ENCODE measurements around the gene PLIN4.
"Not testable (repeated sequence)": the region's sequence is repeated elsewhere in the genome, so short reads cannot be mapped to it uniquely, and the experiment has no call there.

Gene PLIN4, protein sequence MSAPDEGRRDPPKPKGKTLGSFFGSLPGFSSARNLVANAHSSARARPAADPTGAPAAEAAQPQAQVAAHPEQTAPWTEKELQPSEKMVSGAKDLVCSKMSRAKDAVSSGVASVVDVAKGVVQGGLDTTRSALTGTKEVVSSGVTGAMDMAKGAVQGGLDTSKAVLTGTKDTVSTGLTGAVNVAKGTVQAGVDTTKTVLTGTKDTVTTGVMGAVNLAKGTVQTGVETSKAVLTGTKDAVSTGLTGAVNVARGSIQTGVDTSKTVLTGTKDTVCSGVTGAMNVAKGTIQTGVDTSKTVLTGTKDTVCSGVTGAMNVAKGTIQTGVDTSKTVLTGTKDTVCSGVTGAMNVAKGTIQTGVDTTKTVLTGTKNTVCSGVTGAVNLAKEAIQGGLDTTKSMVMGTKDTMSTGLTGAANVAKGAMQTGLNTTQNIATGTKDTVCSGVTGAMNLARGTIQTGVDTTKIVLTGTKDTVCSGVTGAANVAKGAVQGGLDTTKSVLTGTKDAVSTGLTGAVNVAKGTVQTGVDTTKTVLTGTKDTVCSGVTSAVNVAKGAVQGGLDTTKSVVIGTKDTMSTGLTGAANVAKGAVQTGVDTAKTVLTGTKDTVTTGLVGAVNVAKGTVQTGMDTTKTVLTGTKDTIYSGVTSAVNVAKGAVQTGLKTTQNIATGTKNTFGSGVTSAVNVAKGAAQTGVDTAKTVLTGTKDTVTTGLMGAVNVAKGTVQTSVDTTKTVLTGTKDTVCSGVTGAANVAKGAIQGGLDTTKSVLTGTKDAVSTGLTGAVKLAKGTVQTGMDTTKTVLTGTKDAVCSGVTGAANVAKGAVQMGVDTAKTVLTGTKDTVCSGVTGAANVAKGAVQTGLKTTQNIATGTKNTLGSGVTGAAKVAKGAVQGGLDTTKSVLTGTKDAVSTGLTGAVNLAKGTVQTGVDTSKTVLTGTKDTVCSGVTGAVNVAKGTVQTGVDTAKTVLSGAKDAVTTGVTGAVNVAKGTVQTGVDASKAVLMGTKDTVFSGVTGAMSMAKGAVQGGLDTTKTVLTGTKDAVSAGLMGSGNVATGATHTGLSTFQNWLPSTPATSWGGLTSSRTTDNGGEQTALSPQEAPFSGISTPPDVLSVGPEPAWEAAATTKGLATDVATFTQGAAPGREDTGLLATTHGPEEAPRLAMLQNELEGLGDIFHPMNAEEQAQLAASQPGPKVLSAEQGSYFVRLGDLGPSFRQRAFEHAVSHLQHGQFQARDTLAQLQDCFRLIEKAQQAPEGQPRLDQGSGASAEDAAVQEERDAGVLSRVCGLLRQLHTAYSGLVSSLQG (N-terminal part only)

DNA sequence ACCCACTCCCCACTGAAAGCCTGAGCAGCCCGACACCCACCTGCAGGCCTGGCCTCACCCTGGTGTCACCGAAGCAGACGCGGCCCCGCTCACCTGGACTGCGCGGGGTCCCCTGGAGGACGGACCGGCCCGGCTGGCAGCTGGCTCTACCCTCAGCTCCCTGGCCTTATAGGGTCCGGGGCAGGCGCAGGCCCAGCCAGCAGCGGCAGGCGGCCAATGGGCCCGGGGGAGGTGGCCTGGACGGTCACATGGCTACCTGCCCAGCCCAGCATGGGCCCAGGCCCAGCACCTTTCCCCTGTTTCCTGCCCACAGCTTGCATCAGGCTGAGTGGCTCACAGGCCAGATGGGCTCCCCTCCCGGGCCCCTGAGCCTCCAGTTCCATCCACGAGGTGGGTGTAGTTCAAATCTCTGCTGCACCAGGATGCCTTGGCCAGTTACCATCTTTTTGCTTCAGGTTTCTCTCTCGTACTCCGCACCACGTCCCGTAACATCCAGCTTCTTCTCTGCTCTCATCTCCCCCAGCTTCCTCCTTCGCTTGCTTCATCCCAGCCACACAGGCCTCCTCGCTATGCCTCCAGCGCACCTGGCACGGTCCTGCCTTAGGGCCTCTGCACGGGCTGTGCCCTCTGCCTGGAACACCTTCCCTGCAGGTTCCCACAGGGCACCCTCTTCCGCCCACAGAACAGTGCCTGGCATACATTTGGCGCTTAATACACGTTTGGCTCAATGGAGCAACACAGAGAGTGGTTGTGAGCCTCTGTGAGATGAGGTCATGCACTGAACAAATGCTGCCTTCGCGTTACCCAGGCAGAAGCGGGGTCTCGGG is at the start of gene PLIN4:
Gene PLIN4 (minus strand): TSS at position 142 of the 827 bp plus-strand sequence. CDS start 214 bp downstream, outside the sequence.
- no peak for DNase-seq

DNA sequence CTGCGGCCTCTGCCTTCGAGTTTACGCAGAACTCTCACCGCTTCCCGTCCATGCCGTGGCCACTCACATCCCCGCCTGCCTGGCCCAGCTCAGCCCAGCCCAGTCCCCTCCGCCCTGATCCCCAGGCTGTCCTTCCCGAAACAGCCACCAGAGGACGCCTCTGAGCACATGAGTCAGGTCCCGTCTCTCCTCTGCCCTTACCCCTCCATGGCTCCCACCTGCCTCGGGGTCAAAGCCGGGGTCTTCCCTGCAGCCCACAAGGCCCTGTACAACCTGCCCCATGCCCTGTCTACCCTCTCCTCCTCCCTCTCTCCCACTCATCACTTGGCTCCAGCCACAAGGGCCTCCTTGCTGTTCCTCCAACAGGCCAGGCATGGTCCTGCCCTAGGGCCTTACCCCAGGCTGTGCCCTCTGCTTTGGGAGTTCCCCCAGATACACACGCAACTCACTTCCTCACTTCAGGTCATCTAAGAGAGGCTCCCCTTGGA is 49.3 kb upstream of the PLIN4 start:
- DNase-seq, result no peak

DNA sequence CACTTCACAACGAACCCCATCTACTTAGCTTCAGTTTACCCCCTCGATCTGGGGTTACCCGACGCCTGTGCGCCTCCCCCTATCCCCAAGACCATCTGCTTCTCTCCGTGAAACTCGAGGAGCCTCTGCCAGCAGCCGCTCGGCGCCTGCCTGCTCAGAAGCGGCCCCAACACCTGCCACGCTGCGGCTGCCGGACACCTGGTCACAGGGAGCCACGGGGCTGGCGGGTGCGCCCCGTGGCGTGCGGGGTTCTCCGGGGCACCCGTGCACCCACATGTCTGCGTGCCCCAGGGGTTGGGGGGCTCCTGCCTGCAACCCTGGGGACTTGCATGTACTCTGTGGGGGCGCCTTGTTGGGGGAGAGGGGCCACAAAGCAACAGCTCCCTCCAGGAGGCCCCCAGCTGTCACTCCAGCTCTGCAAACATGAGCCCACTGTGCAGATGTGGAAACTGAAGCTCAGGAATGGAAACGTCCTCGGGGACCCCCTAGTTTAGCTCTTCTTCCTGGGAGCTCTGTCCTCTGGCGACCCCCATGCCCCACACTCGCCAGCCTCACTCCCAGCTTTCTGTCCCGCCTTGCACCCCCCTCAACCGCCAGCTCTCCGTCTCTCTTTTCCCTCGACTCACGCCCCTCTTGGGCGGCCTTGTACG is 48.2 kb upstream of the PLIN4 start:
- DNase-seq, result no peak

DNA sequence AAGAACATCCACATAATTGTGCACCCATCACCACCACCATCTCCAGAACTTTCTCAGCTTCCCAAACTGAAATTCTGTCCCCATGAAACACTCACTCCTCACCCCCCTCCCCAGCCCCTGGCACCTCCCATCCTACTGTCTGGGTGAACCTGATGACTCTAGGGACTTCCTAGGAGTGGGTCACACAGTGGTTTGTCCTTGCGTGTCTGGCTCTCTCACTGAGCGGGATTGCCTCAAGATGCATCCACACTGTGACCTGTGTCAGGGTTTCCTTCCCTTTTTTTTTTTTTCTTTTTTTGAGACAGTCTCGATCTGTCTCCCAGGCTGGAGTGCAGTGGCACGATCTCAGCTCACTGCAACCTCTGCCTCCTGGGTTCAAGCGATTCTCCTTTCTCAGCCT is 45.3 kb upstream of the PLIN4 start:
- DNase-seq, result not testable (repeated sequence)

DNA sequence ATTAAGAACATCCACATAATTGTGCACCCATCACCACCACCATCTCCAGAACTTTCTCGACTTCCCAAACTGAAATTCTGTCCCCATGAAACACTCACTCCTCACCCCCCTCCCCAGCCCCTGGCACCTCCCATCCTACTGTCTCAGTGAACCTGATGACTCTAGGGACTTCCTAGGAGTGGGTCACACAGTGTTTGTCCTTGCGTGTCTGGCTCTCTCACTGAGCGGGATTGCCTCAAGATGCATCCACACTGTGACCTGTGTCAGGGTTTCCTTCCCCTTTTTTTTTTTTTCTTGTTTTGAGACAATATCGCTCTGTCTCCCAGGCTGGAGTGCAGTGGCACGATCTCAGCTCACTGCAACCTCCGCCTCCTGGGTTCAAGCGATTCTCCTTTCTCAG is 43.8 kb upstream of the PLIN4 start:
- DNase-seq, result not testable (repeated sequence)

DNA sequence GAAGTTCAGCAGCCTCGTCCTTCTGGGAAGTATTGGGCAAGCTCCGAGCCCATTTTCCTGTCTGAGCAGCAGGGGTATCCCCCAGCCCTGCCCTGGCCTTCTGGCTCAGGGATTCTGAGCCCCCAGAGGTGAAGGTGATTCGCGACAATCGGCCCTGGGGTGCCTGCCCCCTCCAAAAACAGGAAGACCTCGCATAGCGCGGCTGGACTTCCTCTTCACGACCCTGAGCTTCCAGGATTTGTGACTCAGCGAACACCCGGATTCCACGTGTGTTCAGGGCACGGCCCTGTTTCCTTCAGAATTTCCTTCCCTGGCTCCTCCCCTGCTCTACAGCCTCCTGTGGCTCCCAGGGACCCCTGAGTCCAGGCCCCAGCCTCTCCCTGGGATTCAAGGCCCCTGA is 41.3 kb upstream of the PLIN4 start, which contains the start of gene SEMA6B:
Gene SEMA6B (minus strand): TSS at position 116 of the 400 bp plus-strand sequence. CDS start 1,227 bp downstream, outside the sequence.
- DNase-seq, result no peak

DNA sequence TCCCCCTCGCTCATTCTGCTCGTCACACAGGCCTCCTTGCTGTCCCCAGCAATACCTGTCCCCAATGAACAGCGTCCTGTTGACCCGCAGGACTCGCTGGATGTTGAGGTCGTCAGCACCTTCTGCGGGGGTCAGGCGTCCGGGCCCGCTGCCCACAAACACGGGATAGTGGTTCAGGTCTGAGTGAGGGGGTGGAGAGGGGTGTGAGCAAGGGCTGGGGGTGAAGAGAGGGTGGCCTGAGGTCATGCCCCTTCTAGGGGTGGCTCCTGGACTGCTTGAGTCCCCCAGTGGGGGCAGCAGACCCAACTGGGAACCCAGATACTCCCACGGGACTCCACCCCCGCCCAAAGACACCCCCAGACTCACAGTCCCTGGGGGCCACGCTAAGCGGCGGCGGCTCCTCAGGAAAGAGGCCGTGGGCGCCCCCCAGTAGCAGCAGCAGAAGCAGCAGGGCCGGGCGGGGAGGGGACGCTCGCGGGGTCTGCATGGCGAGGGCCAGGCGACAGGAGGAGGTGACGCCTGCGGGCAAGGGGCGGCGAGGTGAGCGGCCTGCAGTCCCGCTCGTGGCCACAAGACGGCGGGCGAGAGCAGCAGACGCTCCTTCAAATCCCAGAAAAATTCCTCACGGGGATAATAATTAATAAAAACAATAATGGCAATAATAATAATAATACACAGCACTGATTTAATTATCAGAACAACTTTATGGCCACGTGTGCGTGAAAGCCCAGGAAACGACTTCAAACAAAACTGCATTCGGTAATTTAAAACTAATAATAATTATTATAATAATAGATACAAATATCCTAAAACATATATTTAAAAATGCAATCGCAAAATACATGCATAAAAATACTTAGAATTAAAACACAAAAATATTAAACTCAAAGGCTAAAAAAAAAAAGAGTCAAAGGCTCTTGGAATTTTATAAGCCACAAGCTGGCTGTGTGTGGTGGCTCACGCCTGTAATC is 40.0 kb upstream of the PLIN4 start:
- DNase-seq, result no peak

DNA sequence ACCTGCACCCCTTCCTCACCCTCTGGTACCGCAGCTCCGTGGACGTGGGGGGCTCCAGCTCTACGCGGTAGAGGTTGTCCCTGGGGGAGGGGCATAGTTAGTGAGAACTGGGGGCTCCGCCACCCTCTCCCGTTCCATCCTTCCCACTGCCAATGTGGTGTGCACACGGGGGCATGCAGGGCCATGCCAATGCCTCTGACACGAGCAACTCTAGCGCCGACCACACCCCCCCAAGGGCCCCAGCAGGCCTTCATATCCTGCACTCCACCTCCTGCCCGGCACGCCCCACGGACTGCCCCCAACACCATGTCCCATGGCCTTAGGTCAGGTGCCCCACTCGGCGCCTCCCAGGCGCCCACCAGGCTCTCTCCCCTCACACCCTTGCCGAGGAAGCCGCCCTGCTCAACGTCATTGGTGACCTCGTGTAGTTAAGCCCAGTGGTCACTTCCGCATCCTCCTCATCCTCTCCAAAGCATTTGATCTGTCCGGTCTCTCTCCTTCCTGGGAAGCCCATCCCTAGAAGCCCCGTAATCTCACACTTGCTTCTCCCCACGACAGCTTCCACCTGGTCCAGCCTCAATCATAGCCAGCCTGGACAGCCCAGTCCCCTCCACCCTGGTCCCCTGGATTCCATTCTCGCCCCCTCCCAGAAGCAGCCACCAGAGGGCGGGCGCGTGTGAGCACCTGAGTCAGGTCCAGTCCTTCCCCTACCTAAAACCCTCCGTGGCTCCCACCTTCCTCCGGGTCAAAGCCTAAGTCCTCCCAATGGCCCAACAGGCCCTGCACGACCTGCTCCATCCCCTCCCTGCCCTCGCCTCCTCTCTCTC is 39.1 kb upstream of the PLIN4 start:
- no peak for DNase-seq

DNA sequence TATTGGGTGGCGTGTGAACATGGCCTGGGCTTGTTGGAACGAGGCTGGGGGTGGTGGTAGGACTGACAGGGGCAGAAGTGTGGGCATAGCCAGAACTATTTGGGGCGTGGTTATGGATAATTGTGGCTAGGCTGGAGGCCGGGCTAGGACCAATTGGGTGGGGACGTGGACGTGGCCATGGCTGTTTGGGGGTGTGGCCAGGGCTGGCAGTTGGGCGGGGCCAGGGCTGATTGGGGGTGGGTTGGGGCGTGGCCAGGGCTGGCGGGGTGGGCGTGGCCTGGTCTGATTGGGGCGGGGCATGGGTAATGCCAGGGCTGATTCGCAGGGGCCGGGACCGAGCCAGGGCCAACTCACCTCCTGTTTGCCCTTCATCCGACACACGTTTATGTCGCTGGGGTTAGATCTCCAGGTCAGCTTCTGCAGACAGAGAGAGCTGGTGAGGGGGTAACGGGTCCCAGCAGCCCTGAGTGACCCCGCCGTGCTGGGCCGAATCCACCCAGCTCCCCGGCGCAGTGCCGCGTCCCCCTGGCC is 38.4 kb upstream of the PLIN4 start:
- peak; percentile 62 for DNase-seq

DNA sequence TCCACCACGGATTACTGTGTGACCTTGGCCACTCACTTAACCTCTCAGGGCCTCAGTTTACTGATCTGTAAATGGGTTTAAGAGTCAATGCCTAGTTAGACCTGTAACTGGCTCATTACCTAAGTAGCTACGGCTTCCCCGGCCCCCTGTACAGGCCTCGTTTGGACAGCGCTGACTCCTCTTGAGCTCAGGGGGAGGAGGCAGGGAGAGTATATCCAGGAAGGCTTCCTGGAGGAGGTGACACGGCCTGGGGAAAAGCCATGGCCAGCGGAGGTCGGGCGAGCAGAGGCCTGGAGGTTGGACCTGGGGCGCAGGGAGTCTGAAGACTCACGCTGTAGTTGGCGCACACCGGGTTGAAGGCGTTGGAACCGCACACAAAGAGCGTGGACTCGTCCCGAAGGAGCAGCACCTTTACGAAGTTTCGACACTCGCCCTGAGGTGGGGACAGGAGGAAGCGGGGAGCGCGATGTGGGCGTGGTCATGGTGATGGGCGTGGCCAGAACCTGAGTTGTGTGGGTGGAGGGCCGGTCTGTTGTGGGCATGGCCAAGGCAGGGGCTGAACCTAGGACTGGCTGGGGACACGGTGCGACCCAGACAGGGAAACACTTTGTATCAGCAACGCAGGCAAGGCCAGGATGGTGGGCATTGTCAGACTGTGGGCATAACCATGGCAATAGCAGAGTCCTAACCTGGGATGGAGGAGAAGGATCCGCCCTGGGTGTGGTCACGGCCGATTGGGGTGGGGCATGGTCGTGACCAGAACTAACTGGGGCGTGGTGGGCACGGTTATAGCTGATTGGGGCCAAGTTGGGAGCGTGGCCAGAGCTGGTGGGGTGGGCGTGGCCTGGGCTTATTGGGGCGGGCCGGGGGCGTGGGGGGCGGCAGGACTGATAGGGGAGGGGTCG is 37.6 kb upstream of the PLIN4 start:
- no peak for DNase-seq

DNA sequence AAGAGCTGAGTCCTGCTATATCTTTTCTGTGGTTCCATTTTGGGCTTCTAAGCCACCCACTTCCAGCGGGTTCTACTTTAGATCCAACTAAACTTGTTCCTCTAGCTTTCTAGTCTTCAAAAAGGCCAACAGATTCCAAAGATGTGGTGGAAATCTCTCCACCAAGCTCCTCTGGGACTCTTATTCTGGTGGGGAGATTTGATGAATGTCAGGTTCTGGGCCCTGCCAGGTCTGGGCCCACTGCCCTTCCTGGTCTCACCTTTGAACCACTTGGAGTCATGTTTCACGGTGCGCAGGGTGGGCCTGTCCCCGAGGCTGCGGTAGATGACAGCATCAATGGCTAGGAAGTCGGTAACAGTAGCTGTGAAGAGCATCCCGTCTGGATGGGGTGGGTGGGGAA is 36.4 kb upstream of the PLIN4 start:
- DNase-seq, result no peak

DNA sequence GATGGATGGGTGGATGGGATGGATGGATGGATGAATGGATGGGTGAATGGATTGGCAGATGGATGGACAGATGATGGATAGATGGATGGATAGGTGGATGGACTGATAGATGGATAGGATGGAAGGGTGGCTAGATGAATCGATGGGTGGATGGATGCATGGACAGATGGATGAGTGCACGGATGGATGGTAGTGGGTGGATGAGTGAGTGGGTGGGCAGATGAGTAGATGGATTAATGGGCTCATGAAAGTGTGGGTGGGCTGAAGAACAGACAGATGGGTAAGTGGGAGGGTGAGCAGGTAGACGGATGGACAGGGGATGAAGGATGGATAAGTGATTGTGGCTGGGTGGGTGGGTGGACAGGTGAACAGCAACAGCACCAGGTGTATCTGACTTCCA is 35.5 kb upstream of the PLIN4 start:
- no peak for DNase-seq

DNA sequence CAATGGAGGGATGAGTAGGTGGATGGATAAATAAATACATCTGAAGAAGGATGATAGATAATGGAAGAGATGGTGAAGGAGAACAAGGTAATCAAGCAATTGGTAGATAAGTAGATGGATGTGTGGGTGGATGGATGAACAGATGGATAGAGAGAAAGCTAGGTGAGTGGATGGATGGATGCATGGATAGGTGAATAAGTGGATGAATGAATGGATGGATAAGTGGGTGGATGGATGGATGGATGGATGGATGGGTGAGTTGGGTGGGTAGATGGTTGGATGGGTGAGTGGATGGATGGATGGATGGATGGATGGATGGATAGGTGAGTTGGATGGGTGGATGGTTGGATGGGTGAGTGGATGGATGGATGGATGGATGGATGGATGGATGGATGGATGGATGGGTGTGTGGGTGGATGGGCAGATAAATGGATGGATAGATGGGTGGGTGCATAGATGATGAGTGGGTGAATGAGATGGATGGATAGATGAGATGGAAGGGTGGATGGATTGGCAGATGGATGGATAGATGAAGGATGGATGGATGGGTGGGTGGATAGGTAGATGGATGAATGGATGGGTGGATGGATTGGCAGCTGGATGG is 34.9 kb upstream of the PLIN4 start:
- DNase-seq, result no peak

DNA sequence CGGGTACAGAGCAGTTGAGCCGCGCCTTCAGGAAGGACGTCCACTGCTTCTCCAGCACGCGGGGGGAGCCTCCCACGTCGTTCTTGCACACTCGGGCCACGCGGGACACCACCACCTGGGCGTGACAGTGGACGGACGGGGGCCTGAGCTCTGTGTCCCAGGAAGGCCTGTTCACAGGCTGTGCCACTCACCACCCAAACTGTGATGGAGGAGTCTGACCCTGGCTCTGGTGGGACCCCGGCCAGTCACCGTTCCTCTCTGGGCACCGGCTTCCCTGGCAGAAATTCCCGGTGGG is 34.2 kb upstream of the PLIN4 start:
- DNase-seq, result no peak

DNA sequence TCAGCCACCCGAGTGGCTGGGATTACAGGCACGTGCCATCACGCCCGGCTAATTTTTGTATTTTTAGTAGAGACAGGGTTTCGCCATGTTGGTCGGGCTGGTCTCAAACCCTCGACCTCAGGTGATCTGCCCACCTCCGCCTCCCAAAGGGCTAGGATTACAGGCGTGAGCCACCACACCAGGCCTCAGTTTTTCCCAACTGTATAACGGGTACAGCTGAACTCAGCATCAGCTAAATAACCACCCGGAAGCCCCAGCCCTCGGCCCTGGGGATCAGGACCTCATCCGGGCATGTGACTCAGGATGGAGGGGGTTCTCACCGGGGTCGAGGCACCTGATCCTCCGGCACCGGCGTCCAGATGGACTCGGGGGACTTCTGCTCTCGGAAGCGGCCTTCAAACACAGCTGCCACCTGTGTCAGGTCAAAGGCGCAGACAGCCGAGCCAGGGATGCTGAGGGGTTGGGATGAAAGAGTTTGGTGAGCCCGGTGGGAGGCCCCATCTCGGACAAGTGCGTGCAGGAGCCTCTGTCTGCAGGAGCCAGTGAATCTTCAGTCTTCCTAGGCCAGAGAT is 32.3 kb upstream of the PLIN4 start:
- no peak for DNase-seq

DNA sequence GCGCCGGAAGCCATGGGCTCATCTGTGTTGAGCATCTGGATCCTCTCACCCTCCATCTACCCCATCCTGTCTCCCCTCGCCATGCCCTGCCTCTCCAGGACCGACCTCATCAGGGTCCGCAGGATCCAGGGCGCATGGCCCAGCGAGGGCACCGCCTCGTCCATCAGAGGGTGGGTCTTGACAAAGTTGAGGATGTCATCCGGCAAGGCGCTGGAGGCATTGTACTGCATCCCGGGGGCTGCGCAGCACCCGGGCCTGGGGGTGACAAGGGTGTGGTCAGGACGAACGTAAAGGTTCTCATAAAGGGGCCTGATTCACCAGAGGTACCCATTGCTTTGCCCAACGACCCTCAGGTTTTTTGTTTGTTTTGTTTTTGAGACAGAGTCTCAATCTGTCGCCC is 31.7 kb upstream of the PLIN4 start:
- no peak for DNase-seq

DNA sequence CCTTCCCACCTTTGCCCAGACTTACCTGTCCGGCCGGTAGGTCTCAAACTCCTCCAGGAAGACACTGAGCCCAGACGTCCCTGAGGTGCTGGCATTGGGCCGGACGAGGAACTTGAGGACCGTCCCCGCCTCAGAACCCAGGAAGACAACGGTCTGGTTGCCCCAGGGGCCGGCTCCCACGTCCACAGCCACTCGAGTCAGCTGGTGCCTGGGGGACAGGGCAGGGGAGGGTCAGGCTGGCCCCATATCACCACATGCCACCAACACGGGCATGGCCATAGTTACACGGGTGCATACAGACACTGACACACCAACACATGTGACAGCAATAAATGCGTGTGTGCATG is 29.9 kb upstream of the PLIN4 start:
- no peak for DNase-seq

Measured in NCI-H1048 (cell line).